SK-N-SH (cell line): ENCODE data around the gene IL17RE. TPM values are rescaled to one million over a fixed set of nuclear protein-coding genes. Genes with fewer than 3 reads are reported as not detected.

Source experiments
- CTCF ChIA-PET: fragments of 300-600, 350-600 bp; formaldehyde crosslinking; extraction: SDS; loops from one replicate; lab custom pipeline; 2021; lab: Yijun Ruan, JAX
- POLR2A ChIA-PET: fragments of 350-600 bp; sonication (Branson Sonifier 250); formaldehyde crosslinking; extraction: SDS; loops from one replicate; lab custom pipeline; 2020; ENCODE audit warnings: antibody characterized with exemption, inconsistent platforms; lab: Yijun Ruan, JAX
- DNase-seq: peaks from one replicate; pipeline ENCODE4 v3.0.0; 2012
- H2AFZ ChIP-seq: fragments of 200-600 bp; sonication (generic); 2 replicates; pipeline ENCODE4 v1.8.1; 2016; ENCODE audit warnings: antibody characterized with exemption, mild to moderate bottlenecking, low read depth
- H3F3A ChIP-seq: fragments of 200-600 bp; sonication (generic); replicated peaks from 2 replicates; pipeline ENCODE3; 2016; ENCODE audit warnings: antibody characterized with exemption, mild to moderate bottlenecking; ENCODE audit not compliant: insufficient read depth
- H3K27ac ChIP-seq, 2 experiments: fragments of 200-500 bp in 1 of 2; fragments of 200-600 bp in 1 of 2; sonication (Bioruptor generic) in 1 of 2; sonication (generic), shearing (Covaris generic) in 1 of 2; 2 replicates each; pipeline versions ENCODE4 v1.5.1 to v1.6.1; 2014 to 2016; ENCODE audit warnings: low read depth in 2 of 2, inconsistent platforms in 1 of 2, low read length in 1 of 2, mild to moderate bottlenecking in 1 of 2, mixed read lengths in 1 of 2
- H3K27me3 ChIP-seq: fragments of 200-600 bp; sonication (generic), shearing (Covaris generic); 2 replicates; pipeline ENCODE4 v1.6.1; 2016; ENCODE audit warnings: mixed run types; ENCODE audit not compliant: insufficient read depth
- H3K36me3 ChIP-seq, 2 experiments: fragments of 200-500 bp in 1 of 2; fragments of 200-600 bp in 1 of 2; sonication (Bioruptor generic) in 1 of 2; sonication (generic) in 1 of 2; replicated peaks in 1 of 2; 2 replicates each; pipeline versions ENCODE3 to v1.5.1; 2014 to 2016; ENCODE audit warnings: low read length in 1 of 2, mild to moderate bottlenecking in 1 of 2; ENCODE audit not compliant: insufficient read depth in 2 of 2, control insufficient read depth in 1 of 2
- H3K4me1 ChIP-seq, 2 experiments: fragments of 200-500 bp in 1 of 2; fragments of 200-600 bp in 1 of 2; sonication (Bioruptor generic) in 1 of 2; sonication (generic), shearing (Covaris generic) in 1 of 2; 2 replicates each; pipeline versions ENCODE4 v1.5.1 to v1.6.1; 2014 to 2016; ENCODE audit warnings: low read depth in 1 of 2, low read length in 1 of 2, mixed run types in 1 of 2; ENCODE audit not compliant: insufficient read depth in 2 of 2, control insufficient read depth in 1 of 2
- H3K4me2 ChIP-seq: fragments of 200-600 bp; sonication (generic), shearing (Covaris generic); 2 replicates; pipeline ENCODE4 v1.6.1; 2017; ENCODE audit warnings: mixed run types
- H3K4me3 ChIP-seq, 2 experiments: fragments of 200-500 bp in 1 of 2; fragments of 200-600 bp in 1 of 2; sonication (Bioruptor generic) in 1 of 2; sonication (generic), shearing (Covaris generic) in 1 of 2; 2 replicates each; pipeline versions ENCODE4 v1.5.1 to v1.8.1; 2014 to 2016; ENCODE audit warnings: low read depth in 2 of 2, inconsistent platforms in 1 of 2, low read length in 1 of 2, mild to moderate bottlenecking in 1 of 2, mixed read lengths in 1 of 2, moderate library complexity in 1 of 2
- H3K79me2 ChIP-seq: fragments of 200-600 bp; sonication (generic); 2 replicates; pipeline ENCODE4 v1.8.1; 2017; ENCODE audit warnings: mild to moderate bottlenecking; ENCODE audit not compliant: insufficient read depth
- H3K9ac ChIP-seq: fragments of 200-600 bp; sonication (generic); 2 replicates; pipeline ENCODE4 v1.6.1; 2017; ENCODE audit warnings: mixed run types
- H3K9me2 ChIP-seq: fragments of 200-600 bp; sonication (generic); 2 replicates; pipeline ENCODE4 v1.6.1; 2017; ENCODE audit warnings: mixed run types
- H3K9me3 ChIP-seq: fragments of 200-600 bp; sonication (generic); 2 replicates; pipeline ENCODE4 v1.6.1; 2017; ENCODE audit warnings: mixed run types, mild to moderate bottlenecking, moderate library complexity
- H4K20me1 ChIP-seq: fragments of 200-600 bp; sonication (generic); 2 replicates; pipeline ENCODE4 v1.6.1; 2017; ENCODE audit warnings: mild to moderate bottlenecking, mixed run types; ENCODE audit not compliant: insufficient read depth
- ELF1 ChIP-seq: IDR thresholded peaks from 2 replicates; pipeline ENCODE4 v1.4.0; 2012
- EP300 ChIP-seq, 2 experiments: IDR thresholded peaks; 2 replicates each; pipeline versions ENCODE4 v1.4.0 to v1.6.1; 2012; ENCODE audit warnings: borderline replicate concordance in 1 of 2, low read depth in 1 of 2, low read length in 1 of 2
- EZH2phosphoT487 ChIP-seq: fragments of 200-600 bp; sonication (generic); IDR thresholded peaks from 2 replicates; pipeline ENCODE4 v1.6.1; 2017; ENCODE audit warnings: low read depth, mixed run types, mild to moderate bottlenecking, antibody characterized with exemption, moderate library complexity, borderline replicate concordance
- FOSL2 ChIP-seq: IDR thresholded peaks from 2 replicates; pipeline ENCODE4 v1.4.0; 2012; ENCODE audit warnings: low read depth, mild to moderate bottlenecking, moderate library complexity, borderline replicate concordance
- FOXJ3 ChIP-seq: sonication (generic); formaldehyde crosslinking; IDR thresholded peaks from 2 replicates; pipeline ENCODE4 v1.5.1; 2020; ENCODE audit warnings: mild to moderate bottlenecking, missing genetic modification reagents
- FOXM1 ChIP-seq: IDR thresholded peaks from 2 replicates; pipeline ENCODE4 v1.4.0; 2012; ENCODE audit warnings: low read depth, mild to moderate bottlenecking
- GABPA ChIP-seq: IDR thresholded peaks from 2 replicates; pipeline ENCODE4 v1.4.0; 2012; ENCODE audit warnings: low read depth, mild to moderate bottlenecking
- JUND ChIP-seq: IDR thresholded peaks from 2 replicates; pipeline ENCODE4 v1.4.0; 2012
- MXI1 ChIP-seq: IDR thresholded peaks from 2 replicates; pipeline ENCODE4 v1.6.1; 2012; ENCODE audit warnings: mild to moderate bottlenecking, low read depth, low read length, improper control_type of control experiment
- NRF1 ChIP-seq: IDR thresholded peaks from 2 replicates; pipeline ENCODE4 v1.6.1; 2012; ENCODE audit warnings: low read depth, mild to moderate bottlenecking, low read length
- POLR2AphosphoS5 ChIP-seq: IDR thresholded peaks from 2 replicates; pipeline ENCODE4 v1.6.1; 2012; ENCODE audit warnings: low read depth, low read length
- RAD21 ChIP-seq: IDR thresholded peaks from 2 replicates; pipeline ENCODE4 v1.6.1; 2012; ENCODE audit warnings: mild to moderate bottlenecking, low read length
- RCOR1 ChIP-seq: fragments of 150-350 bp; IDR thresholded peaks from 2 replicates; pipeline ENCODE4 v1.6.1; 2017; ENCODE audit warnings: antibody characterized with exemption, low read length
- RFX5 ChIP-seq: IDR thresholded peaks from 2 replicates; pipeline ENCODE4 v1.6.1; 2012; ENCODE audit warnings: mild to moderate bottlenecking, improper control_type of control experiment, low read length
- SIN3A ChIP-seq: IDR thresholded peaks from 2 replicates; pipeline ENCODE4 v1.6.1; 2012; ENCODE audit warnings: low read depth, mild to moderate bottlenecking, low read length, moderate library complexity, borderline replicate concordance
- SMC3 ChIP-seq: IDR thresholded peaks from 2 replicates; pipeline ENCODE4 v1.6.1; 2012; ENCODE audit warnings: low read depth, low read length, improper control_type of control experiment
- TCF12 ChIP-seq: IDR thresholded peaks from 2 replicates; pipeline ENCODE4 v1.4.0; 2012
- YY1 ChIP-seq: IDR thresholded peaks from 2 replicates; pipeline ENCODE4 v1.4.0; 2012; ENCODE audit warnings: low read depth, mild to moderate bottlenecking
- WGBS: methylation state at CpG from one replicate; pipeline ENCODE4 v1.1.6; 2017; ENCODE audit warnings: low lambda C conversion rate; 5-methylcytosine and 5-hydroxymethylcytosine counted together
- polyA plus RNA-seq, 3 experiments: library from polyadenylated mRNA; depleted of rRNA; stranded (reverse); fragments of >200 nt; gene quantifications; 2 replicates each; pipeline ENCODE4 v1.2.3, GENCODE V29; 2012
- TF ChIP-seq, protein P1 (sequence below): IDR thresholded peaks from 2 replicates; pipeline ENCODE4; 2012
- TF ChIP-seq, protein P2 (sequence below): IDR thresholded peaks from 2 replicates; pipeline ENCODE4 v1.4.0; 2012; ENCODE audit warnings: low read depth, borderline replicate concordance
- TF ChIP-seq, protein P3 (sequence below): fragments of 150-350 bp; IDR thresholded peaks from 2 replicates; pipeline ENCODE4 v1.6.1; 2016; ENCODE audit warnings: mild to moderate bottlenecking, low read depth, low read length
- TF ChIP-seq, protein P4 (sequence below): IDR thresholded peaks from 2 replicates; pipeline ENCODE4 v1.4.0; 2012; ENCODE audit warnings: low read depth, borderline replicate concordance

The IL17RE gene
- polyA plus RNA-seq, 1 of the 3 experiments (the other 2 are of a cell fraction) = 0.95 TPM

DNA sequence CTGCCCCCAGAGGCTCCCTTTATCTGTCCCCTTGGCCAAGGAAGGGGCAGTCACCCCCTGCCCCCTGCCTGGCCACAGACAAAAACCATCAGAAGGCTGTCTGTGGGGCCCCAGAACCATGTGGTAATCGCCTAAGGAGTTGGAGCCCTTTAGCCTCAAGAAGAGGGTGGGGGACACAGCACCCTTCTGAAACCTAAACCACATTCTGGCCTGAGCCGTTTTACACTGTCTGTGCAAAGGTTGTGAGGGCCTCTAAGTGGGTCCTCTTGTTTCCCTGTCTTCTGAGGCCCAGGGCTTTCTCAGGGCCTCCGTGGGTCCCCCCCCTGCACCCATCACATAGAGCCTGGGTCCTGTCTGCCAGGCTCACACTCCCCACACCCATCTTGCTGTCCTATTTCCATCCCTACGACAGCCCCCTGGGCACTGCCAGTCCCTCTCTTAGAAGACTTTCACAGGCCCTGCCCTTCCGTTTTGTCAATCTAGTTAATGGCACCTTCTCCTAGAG is 41.0 kb upstream of the IL17RE start:
- no peak overlapping the region for H3K4me2 ChIP-seq
- H3K27ac ChIP-seq = no peak overlapping the region
- H3K4me1 ChIP-seq = peaks cover 5 to 7% of the 10 kb centered on the region in 2 experiments; a peak in 2 of 4 replicates
- POLR2A ChIA-PET = no interaction called here
- H3K79me2 ChIP-seq = no peaks in the 10 kb centered on the region
- no peak overlapping the region for H2AFZ ChIP-seq
- no peak for DNase-seq
- WGBS = 93% methylated on average over 4 of the region's 5 CpGs
- no peaks in the 10 kb centered on the region for H3K27me3 ChIP-seq
- TF ChIP-seq RFX5 = no peak
- no peak for TF ChIP-seq SIN3A
- TF ChIP-seq FOXM1 = no peak
- no peak for TF ChIP-seq RCOR1
- TF ChIP-seq, protein P1, sequence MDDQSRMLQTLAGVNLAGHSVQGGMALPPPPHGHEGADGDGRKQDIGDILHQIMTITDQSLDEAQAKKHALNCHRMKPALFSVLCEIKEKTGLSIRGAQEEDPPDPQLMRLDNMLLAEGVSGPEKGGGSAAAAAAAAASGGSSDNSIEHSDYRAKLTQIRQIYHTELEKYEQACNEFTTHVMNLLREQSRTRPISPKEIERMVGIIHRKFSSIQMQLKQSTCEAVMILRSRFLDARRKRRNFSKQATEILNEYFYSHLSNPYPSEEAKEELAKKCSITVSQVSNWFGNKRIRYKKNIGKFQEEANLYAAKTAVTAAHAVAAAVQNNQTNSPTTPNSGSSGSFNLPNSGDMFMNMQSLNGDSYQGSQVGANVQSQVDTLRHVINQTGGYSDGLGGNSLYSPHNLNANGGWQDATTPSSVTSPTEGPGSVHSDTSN = no peak
- no peak for TF ChIP-seq GABPA
- no peak for TF ChIP-seq TCF12
- TF ChIP-seq RAD21 = no peak
- TF ChIP-seq JUND = no peak
- TF ChIP-seq, protein P2, sequence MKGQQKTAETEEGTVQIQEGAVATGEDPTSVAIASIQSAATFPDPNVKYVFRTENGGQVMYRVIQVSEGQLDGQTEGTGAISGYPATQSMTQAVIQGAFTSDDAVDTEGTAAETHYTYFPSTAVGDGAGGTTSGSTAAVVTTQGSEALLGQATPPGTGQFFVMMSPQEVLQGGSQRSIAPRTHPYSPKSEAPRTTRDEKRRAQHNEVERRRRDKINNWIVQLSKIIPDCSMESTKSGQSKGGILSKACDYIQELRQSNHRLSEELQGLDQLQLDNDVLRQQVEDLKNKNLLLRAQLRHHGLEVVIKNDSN = no peak
- no peak for TF ChIP-seq EZH2phosphoT487
- CTCF ChIA-PET = interaction anchor here (0.6 kb wide), 1 partner anchor 12 kb away, joined by 3 read pairs; no protein-coding TSS in a partner anchor
- H3F3A ChIP-seq = no peaks in the 10 kb centered on the region
- H3K4me3 ChIP-seq = no peak overlapping the region
- H3K9me2 ChIP-seq = no peaks in the 10 kb centered on the region
- H4K20me1 ChIP-seq = no peaks in the 10 kb centered on the region
- no peaks in the 10 kb centered on the region for H3K9me3 ChIP-seq
- H3K36me3 ChIP-seq = no peaks in the 10 kb centered on the region
- H3K9ac ChIP-seq = no peak overlapping the region

DNA sequence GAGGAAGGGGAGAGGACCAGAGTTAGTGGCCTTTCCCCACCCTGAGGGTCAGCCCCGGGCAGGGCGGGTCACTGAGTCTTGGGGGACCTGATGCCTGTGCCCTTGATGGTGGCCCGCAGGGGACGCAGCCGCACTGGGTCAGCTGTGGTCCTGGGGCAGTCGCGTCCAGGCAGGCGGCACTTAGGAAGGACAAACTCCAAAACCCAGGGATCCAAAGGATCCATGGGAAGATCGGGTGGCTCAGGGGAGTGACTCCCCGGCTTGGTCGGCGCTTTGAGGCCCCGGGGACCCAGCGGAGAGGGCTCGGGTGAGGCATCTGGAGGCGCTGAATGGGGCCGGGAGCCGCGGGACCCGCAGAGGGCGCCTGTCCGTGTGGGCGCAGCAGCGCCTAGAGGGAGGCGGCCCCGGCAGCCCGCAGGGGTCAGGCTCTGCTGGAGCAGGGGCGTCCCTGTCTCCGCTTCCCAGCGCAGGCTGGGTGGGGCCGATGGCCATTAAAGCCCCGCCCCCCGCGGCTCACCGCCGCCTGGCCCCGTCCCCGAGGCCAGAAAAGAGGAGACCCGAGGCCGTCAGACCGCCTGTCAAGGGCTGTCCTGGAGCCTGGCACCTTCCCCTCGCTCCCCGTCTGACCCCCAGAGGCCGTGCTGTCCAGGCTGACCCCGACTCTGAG is 40.1 kb upstream of the IL17RE start:
- TF ChIP-seq GABPA (no peak), RAD21 (no peak), SMC3 (no peak), FOXM1 (no peak), EP300 (IDR thresholded peaks at IDR 0.05; ENCODE audit: borderline replicate concordance in 1 of 2, low read depth in 1 of 2, low read length in 1 of 2) (no peak), MXI1 (no peak), FOXJ3 (CRISPR knock-in tag) (no peak), FOSL2 (no peak), POLR2AphosphoS5 (no peak), TCF12 (no peak), NRF1 (no peak), ELF1 (no peak), JUND (no peak), EZH2phosphoT487 (no peak), YY1 (no peak), SIN3A (no peak)
- TF ChIP-seq, protein P3, sequence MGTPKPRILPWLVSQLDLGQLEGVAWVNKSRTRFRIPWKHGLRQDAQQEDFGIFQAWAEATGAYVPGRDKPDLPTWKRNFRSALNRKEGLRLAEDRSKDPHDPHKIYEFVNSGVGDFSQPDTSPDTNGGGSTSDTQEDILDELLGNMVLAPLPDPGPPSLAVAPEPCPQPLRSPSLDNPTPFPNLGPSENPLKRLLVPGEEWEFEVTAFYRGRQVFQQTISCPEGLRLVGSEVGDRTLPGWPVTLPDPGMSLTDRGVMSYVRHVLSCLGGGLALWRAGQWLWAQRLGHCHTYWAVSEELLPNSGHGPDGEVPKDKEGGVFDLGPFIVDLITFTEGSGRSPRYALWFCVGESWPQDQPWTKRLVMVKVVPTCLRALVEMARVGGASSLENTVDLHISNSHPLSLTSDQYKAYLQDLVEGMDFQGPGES = no peak
- TF ChIP-seq, protein P4, sequence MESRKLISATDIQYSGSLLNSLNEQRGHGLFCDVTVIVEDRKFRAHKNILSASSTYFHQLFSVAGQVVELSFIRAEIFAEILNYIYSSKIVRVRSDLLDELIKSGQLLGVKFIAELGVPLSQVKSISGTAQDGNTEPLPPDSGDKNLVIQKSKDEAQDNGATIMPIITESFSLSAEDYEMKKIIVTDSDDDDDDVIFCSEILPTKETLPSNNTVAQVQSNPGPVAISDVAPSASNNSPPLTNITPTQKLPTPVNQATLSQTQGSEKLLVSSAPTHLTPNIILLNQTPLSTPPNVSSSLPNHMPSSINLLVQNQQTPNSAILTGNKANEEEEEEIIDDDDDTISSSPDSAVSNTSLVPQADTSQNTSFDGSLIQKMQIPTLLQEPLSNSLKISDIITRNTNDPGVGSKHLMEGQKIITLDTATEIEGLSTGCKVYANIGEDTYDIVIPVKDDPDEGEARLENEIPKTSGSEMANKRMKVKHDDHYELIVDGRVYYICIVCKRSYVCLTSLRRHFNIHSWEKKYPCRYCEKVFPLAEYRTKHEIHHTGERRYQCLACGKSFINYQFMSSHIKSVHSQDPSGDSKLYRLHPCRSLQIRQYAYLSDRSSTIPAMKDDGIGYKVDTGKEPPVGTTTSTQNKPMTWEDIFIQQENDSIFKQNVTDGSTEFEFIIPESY = no peak
- DNase-seq = peak; percentile 53
- no peaks in the 10 kb centered on the region for H3K79me2 ChIP-seq
- no peaks in the 10 kb centered on the region for H3K9me2 ChIP-seq
- no peak overlapping the region for H3K4me3 ChIP-seq
- no peaks in the 10 kb centered on the region for H3K36me3 ChIP-seq
- H3K27ac ChIP-seq = no peak overlapping the region
- H3K9me3 ChIP-seq = no peaks in the 10 kb centered on the region
- ChIA-PET CTCF (no interaction called here), POLR2A (no interaction called here)
- H3K4me2 ChIP-seq = no peak overlapping the region
- no peaks in the 10 kb centered on the region for H4K20me1 ChIP-seq
- H3F3A ChIP-seq = no peaks in the 10 kb centered on the region
- no peak overlapping the region for H2AFZ ChIP-seq
- H3K27me3 ChIP-seq = no peaks in the 10 kb centered on the region
- 81% methylated on average over 7 of the region's 45 CpGs for WGBS
- peaks cover 5 to 7% of the 10 kb centered on the region in 2 experiments; a peak in 2 of 4 replicates for H3K4me1 ChIP-seq
- H3K9ac ChIP-seq = no peak overlapping the region
